ENCODE results near the gene BEST4. TPM values are rescaled to one million over a fixed set of nuclear protein-coding genes. Genes with fewer than 3 reads are reported as not detected.

Gene BEST4
- total and polyA plus RNA-seq, 2 of the 8 experiments (the other 6 are each of a cell fraction or from before 2014, with no cell fraction given): 0.76 to 1.4 TPM

- TF ChIP-seq NANOG (IDR thresholded peaks at IDR 0.05; ENCODE audit: insufficient read depth, low read depth, low read length, poor library complexity, severe bottlenecking): no peak
- no peak for TF ChIP-seq SIX5 (IDR thresholded peaks at IDR 0.05; ENCODE audit: low read depth, low read length)
- TF ChIP-seq CHD1 (IDR thresholded peaks at IDR 0.05; ENCODE audit: low read depth, low read length): no peak
- no peak for TF ChIP-seq TCF12 (IDR thresholded peaks at IDR 0.05; ENCODE audit: low read depth, low read length)
Observed at GRCh38 chr1:44740179-44740617, 47.8 kb downstream of the BEST4 start (continued).
